ENCODE data around the gene LANCL1. TPM values are rescaled to one million over a fixed set of nuclear protein-coding genes. Genes with fewer than 3 reads are reported as not detected.

Gene LANCL1
- polyA plus RNA-seq, 1 of the 3 experiments (the other 2 are of a cell fraction) = 34.3 TPM

- 65% methylated on average over 3 of the region's 3 CpGs for WGBS (ENCODE audit: low lambda C conversion rate)
- H3K9ac ChIP-seq = no peak overlapping the region
- H3K4me2 ChIP-seq = no peak overlapping the region
- TF ChIP-seq TEAD4 (IDR thresholded peaks at IDR 0.05; ENCODE audit: borderline replicate concordance, insufficient read depth) = no peak
- TF ChIP-seq POLR2AphosphoS5 (IDR thresholded peaks at IDR 0.05; ENCODE audit: low read depth, low read length) = no peak
- no peak for TF ChIP-seq TCF12 (IDR thresholded peaks at IDR 0.05)
- TF ChIP-seq RAD21 (IDR thresholded peaks at IDR 0.05; ENCODE audit: low read length) = no peak
- peaks cover 9% of the 10 kb centered on the region for H3K79me2 ChIP-seq (ENCODE audit: insufficient read depth)
- H3K9me2 ChIP-seq = no peaks in the 10 kb centered on the region
- CTCF ChIA-PET = interaction anchor here (1.1 to 1.4 kb wide), 2 partner anchors 23 to 95 kb away, joined by 3 read pairs; no protein-coding TSS in a partner anchor
- POLR2A ChIA-PET = no interaction called here
- no peak overlapping the region for H3K4me3 ChIP-seq (ENCODE audit: low read depth in 2 of 2, low read length in 1 of 2)
- no peaks in the 10 kb centered on the region for H3K36me3 ChIP-seq (replicated peaks in 1 of 2; ENCODE audit: control insufficient read depth in 1 of 2, insufficient read depth in 2 of 2, low read length in 1 of 2)
- H3K27me3 ChIP-seq (ENCODE audit: insufficient read depth) = no peaks in the 10 kb centered on the region
- H3K9me3 ChIP-seq = no peaks in the 10 kb centered on the region
- no peak for DNase-seq
- H3K4me1 ChIP-seq (ENCODE audit: control insufficient read depth in 1 of 2, insufficient read depth in 2 of 2, low read depth in 1 of 2, low read length in 1 of 2) = peaks cover 0 to 2% of the 10 kb centered on the region in 2 experiments; a peak in 1 of 4 replicates
- no peak overlapping the region for H2AFZ ChIP-seq (ENCODE audit: low read depth)
- H3F3A ChIP-seq (replicated peaks; ENCODE audit: insufficient read depth) = no peaks in the 10 kb centered on the region
- H3K27ac ChIP-seq (ENCODE audit: low read depth in 2 of 2, low read length in 1 of 2) = no peak overlapping the region
- H4K20me1 ChIP-seq (ENCODE audit: insufficient read depth) = no peaks in the 10 kb centered on the region
These were observed 3.5 kb upstream of the LANCL1 start for GRCh38 chr2:210480079-210480478.

GRCh38 chr2:210478661-210479060 lies 2.1 kb upstream of the LANCL1 start:
- Histone ChIP-seq H3K4me3 (ENCODE audit: low read depth in 2 of 2, low read length in 1 of 2) (peak overlapping the region in 1 of 2 experiments; percentile 71; a peak in 1 of 4 replicates), H3K79me2 (ENCODE audit: insufficient read depth) (peaks cover 13% of the 10 kb centered on the region), H3K27ac (ENCODE audit: low read depth in 2 of 2, low read length in 1 of 2) (no peak overlapping the region), H4K20me1 (ENCODE audit: insufficient read depth) (no peaks in the 10 kb centered on the region), H3K27me3 (ENCODE audit: insufficient read depth) (no peaks in the 10 kb centered on the region), H3K9me2 (no peaks in the 10 kb centered on the region), H3K4me1 (ENCODE audit: control insufficient read depth in 1 of 2, insufficient read depth in 2 of 2, low read depth in 1 of 2, low read length in 1 of 2) (peaks cover 0 to 2% of the 10 kb centered on the region in 2 experiments; a peak in 1 of 4 replicates), H3F3A (replicated peaks; ENCODE audit: insufficient read depth) (no peaks in the 10 kb centered on the region), H3K4me2 (peak overlapping the region; percentile 71; the same call in 1 of the 2 replicates), H2AFZ (ENCODE audit: low read depth) (peak overlapping the region; percentile 96; the same call in 1 of the 2 replicates), H3K9me3 (no peaks in the 10 kb centered on the region), H3K9ac (no peak overlapping the region), H3K36me3 (replicated peaks in 1 of 2; ENCODE audit: control insufficient read depth in 1 of 2, insufficient read depth in 2 of 2, low read length in 1 of 2) (peaks cover 4 to 7% of the 10 kb centered on the region in 2 experiments)
- ChIA-PET CTCF (interaction anchor here (1.0 to 3.2 kb wide), 3 partner anchors 24 to 26 kb away, joined by 3 to 7 read pairs (median 3); no protein-coding TSS in a partner anchor), POLR2A (no interaction called here)
- 96% methylated on average over 2 of the region's 2 CpGs for WGBS (ENCODE audit: low lambda C conversion rate)
- TF ChIP-seq NFIC (IDR thresholded peaks at IDR 0.05; ENCODE audit: borderline replicate concordance) (no peak), ZBTB33 (IDR thresholded peaks at IDR 0.05; ENCODE audit: borderline replicate concordance, low read depth) (no peak), GABPA (IDR thresholded peaks at IDR 0.05; ENCODE audit: low read depth) (no peak), USF1 (IDR thresholded peaks at IDR 0.05; ENCODE audit: borderline replicate concordance, low read depth) (no peak), EZH2phosphoT487 (IDR thresholded peaks at IDR 0.05; ENCODE audit: borderline replicate concordance, low read depth) (no peak), MEF2A (IDR thresholded peaks at IDR 0.05; ENCODE audit: borderline replicate concordance, low read depth) (no peak), FOSL2 (IDR thresholded peaks at IDR 0.05; ENCODE audit: borderline replicate concordance, low read depth) (no peak), TCF12 (IDR thresholded peaks at IDR 0.05) (no peak)
- no peak for DNase-seq

Measured in SK-N-SH (cell line).